Activated CD4-positive, alpha-beta T cell treated with anti-CD3 and anti-CD28 coated beads, Interleukin-2, amount 50 U/mL, for 4 hours (primary cell): ENCODE data around the gene GMPR.

Source experiments
- DNase-seq, 2 experiments: peaks; one replicate each; pipeline ENCODE4 v3.0.0-alpha.2; 2020

Gene GMPR

DNA sequence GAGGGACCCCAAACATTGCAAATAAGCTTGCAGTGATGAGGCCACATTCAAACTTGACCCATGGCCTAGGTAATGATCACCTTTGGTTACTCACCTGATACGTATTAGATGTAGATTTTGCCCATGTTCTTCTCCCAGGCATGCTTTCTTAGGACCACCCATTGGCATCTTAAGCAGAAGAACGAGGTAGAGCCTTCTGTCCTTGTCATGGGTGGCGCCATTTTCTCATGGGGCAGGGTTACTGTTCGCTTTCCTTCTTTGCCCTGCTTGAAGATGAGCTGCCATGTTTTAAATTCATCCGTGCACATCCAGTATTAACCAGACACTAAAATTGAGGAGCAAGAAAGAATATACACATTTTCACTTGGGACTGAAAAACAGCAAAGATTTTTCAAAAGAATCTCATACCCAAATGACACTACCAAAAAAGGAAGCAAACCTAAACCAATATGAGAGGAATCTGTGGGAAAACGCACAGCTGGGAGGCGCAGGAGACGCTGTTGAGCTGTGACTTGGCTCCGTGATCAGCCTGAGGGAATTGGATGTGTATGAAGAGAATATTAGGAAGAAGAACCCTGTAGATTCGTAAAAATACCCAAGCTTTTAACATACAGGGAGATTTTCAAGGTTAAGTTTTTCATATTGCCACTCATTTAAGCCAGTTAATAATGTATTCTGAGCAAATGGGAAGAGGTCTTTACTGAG lies 36.6 kb downstream of the GMPR start:
- no peak for DNase-seq

DNA sequence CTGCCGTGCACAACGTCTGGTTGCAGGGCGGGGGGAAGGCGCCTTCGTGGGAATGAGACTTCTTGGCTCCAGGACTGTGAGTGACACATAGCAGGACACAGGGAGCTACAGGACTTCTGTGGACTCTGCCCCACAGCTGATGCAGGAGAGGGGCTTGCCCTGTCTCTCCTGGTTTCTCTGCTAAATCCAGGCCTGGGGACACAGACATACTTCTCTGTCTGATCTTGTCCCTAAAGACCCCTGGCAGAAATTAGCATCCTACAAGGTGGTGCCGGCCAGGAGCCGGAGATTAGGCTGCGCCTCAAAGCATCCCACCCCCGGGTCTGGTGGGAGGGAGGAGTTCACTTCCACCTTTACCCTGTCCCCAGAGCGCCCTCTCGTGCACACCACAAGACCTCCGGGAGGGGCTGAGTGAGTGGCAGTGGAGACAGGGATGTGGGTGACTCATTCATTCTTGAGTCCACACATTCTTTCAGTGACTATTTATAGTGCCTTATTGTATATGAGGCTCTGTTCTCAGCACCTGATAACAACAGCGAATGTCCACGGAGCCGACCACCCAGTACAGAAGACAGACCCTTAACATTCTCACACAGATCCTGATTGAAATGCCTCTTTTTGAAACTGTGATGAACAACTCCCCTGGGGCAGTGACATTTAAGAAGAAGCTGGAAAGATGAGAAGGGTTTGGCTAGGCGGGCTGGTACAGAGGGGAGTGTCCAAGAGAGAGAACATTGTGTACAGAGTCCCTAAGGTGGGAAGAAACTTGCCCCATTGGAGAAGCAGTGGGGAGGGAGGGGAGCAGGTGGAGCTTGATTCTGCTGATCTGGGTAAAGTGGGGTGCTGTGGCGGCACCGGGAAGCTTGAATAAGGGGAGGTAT lies 39.0 kb downstream of the GMPR start:
- no peak for DNase-seq

- no peak for DNase-seq
Observed at GRCh38 chr6:16278048-16278724, 39.8 kb downstream of the GMPR start.

- no peak for DNase-seq
Observed at GRCh38 chr6:16278750-16279149, 40.4 kb downstream of the GMPR start.

- no peak for DNase-seq
Observed at GRCh38 chr6:16279243-16279642, 40.9 kb downstream of the GMPR start.

DNA sequence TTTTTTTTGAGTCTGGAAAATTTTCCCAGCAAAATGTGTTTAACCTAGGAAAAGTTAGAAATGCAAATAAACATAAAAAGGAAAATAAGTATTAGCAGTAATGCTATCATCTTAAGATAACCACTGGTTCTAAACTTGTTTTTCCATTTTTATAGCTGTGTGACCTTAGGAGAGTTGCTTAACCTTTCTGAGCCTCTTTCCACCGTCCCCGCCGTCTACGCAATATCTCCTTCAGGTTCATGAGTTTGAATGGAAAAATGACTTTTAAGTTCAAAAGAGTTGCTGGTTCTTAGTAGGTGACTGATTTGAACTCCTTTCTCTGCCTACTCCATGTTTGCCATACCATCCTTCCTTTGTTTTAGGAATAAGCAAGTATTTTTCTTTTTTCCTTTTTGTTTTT lies 44.0 kb downstream of the GMPR start:
- DNase-seq, result no peak

DNA sequence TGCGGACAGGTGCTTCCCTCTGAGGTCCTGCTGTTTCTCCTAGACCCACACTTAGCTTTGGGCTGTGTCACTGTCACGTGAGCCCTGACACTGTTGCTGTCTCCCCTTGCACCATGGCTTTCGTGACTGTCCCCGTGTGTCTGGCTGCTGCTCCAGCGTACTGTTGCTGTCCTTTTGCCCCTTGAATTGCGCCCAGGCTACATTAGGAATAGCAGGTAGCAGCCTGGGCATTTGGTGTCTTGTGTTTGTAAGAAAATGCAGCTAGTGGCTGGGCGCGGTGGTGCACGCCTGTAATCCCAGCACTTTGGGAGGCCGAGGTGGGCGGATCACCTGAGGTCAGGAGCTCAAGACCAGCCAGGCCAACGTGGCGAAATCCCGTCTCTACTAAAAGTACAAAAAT lies 46.1 kb downstream of the GMPR start:
- no peak for DNase-seq

- no peak for DNase-seq
Observed at GRCh38 chr6:16285467-16286150, 47.2 kb downstream of the GMPR start.

DNA sequence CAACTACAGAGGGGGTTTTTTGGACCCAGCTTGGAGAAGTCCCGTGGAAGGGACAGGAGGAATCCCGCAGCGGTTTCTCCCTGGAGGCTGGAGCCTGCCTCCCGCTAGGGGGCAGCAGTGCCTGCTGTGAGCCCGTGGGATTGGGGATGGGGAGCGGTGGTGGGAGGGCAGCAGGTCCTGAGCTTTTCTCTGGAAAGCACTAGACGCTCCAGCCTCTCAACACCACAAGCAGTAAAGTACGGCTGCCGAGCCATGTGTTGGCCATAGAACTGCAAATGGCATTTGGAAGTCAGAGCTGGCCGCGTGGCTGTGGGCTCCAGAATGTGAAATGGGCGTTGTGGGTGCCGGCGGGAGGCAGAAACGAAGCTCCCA lies 47.8 kb downstream of the GMPR start:
- DNase-seq, result no peak

GRCh38 chr6:16288163-16288562 lies 49.8 kb downstream of the GMPR start:
- no peak for DNase-seq

DNA sequence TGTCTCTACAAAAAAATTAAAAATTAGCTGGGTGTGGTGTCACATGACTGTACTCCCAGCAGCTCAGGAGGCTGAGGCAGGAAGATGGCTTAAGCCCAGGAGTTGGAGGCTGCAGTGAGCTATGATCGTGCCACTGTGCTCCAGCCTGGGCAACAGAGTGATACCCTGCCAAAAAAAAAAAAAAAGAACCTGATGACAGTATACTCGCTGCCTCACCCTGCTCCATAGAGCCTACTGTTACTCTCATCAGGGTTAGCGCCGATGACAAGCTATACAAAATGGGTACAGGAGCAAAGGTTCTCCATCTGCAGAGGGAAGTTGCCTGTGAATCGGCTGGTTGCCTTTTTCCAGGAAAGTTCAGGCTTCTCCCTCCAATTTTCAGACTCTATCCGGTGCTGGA lies 53.4 kb downstream of the GMPR start:
- no peak for DNase-seq

DNA sequence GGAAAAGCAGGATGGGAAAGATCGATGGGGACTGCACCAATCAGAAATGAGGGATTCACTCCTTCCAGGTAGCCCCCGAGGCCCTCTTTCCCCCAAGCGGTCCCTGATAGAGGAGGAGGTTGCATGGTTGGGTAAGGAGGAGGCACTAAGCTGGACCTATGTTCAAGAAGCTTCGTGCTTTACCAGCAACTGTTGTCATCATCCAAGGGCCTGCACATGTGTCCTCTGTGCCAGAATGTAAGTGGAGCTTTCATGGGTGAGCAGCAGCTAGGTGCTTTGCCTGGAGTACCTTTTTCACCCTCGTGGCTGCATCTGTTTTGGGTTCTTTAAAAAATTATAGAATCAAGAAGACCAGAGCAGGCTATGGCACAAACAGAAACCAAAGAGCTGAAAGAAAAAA lies 54.0 kb downstream of the GMPR start:
- no peak for DNase-seq

- no peak for DNase-seq
Observed at GRCh38 chr6:16292942-16293341, 54.6 kb downstream of the GMPR start.

DNA sequence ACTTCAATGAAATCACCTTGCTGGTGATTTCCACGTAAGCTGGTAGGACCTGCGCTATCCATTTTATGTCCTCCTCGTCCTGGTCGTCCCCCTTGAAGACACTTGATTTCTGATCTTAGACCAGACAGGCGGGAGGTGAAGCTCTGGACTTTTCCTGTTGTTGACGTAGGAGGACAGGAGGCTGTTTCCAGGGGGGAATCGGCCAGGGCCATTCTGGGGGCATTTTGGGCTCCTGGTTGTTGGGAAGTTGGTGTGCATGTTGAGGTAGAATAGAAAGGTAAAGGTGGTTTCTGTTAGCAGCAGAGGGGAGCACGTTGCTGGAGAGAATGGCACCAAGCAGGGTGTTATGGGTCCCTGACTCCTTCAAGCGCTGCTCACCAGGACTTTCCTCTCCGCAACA lies 56.0 kb downstream of the GMPR start:
- DNase-seq, result no peak

DNA sequence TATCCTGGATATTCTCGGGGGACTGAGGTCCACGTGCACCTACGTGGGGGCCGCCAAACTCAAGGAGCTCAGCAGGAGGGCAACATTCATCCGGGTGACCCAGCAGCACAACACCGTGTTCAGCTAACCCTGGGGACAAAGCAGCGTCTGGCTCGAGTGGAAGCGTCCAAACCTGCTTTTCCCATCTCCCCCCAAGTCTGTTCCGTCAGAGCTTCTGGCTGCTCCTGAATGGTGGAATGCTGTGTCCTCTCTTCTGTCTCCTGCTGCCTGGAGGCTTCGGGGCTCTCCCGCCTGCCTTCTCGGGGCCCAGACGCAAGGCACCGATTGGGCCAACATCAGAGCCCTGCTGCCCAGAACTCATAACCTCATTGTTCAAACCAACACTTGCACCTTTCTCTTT lies 56.7 kb downstream of the GMPR start:
- no peak for DNase-seq

DNA sequence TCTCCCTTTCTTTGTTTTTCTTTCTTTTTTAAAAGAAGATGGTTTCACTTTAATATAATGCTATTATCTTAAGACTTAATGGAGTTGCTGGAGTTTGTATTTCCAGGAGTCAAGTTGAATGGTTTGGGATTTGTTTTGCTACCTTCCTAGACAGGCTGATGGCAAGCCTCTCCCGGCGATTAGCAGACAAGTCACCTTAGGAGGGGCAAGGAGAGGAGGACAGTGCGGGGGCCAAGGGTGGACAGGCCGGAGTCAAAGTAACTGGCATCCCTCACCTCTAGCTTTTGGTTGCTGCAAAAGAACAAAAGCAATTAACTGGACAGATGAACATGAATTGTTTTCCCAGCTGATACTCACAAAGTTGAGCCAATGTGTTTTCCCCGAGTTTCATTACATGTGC lies 57.1 kb downstream of the GMPR start:
- DNase-seq, result no peak

DNA sequence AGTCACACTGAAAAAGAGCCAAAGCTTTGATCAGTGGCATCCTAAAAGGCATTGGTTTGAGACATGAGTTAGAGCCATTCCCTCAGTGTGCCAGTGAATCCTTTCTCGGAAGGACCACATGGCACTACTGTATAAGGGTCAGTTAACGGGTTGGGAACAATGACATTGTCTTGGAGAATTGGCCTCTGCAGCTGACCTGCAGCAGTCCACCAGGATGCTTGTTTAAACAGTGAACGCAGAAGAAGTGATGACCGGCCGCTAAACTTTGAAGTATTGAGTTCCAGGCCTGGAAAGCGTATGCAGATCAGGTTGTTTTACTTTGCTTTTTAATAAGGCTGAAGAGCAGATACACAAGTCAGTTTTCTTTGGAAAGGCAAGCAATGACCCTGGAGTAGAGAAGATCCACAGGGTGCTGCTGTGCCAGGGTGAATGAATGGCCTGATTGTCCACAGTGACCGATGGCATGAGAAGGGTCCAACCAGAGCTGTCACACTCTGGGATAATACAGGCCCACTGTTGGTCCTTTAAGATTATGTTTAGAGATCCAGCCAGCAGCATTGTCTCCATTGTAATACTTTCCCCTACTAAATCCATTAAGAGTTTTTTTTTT lies 57.8 kb downstream of the GMPR start:
- DNase-seq, result no peak

DNA sequence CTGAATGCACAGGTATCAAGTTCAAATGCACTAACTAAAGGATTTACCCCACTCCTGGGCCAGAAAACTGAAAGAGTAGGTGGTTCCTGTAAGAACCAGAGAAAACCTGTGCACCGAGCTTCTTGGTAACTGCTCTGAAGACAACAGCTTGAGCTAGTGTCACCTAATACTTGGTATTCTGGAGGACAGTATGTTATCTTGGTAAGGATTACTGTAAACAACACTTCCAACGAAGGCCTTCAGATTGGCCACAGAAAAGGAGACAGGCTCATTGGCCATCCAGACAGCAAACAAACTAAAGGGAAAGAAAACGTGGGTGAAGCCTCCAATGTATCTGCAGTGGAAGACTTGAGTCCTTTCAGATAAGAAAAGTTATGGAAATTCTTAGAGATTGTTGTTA lies 61.5 kb downstream of the GMPR start:
- no peak for DNase-seq

DNA sequence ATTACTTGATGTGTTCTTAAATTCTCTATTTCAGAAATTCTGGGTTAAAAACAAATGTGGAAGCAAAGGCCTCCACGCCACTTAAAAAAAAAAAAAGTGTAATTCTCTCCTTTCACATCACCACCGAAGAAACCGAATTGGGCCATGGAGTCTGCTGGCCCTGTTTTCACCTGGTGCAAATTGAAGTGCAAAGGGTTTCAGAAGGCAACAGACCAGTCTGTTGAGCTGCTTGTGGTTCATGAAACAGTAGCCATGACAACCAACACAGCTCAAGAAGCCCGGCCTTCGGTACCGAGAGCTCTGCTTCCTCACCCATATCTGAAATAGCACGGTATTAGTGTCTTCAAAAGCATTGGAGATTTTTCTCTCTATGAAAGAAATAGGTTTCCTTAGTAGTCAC lies 63.1 kb downstream of the GMPR start:
- DNase-seq, result no peak

DNA sequence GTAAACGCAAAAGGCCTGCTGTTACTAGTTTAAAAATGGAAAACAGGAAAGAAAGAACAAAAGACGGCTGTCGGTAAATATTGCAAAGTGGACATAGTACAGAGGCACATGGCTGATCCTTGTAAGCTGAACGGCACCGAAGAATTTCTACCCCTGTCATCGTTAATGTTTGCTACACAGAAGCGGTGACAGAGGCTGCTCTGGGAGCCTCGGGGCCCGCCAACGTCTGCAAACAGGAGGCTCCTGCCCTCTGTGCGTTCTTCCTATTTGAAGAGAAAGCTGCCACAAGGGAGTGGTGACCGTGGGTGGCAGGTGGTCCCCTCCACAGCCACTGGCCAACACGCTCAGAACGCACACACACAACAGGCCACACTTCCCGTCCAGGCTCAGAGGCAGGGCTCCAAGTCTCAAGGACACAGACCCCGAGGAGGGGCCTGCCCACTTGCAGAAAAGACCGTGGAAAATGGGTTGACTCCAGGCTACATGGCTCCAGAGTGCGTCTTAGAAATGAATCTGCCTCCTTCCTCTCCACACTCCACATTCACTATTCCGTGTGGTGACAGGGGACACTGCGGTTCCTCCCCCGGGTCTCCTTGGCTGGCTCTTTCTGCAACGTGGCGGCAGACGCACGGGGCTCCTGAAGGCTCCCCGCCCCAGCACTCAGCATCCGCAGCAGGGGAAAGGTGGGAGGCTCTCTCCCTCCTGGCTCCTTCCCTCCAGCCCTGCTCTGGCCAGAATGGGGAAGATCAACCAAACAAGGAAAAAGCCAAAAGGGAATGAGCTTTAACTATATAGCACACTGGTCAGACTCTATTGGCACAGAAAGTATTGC lies 64.5 kb downstream of the GMPR start:
- no peak for DNase-seq

GRCh38 chr6:16305246-16305725 lies 66.9 kb downstream of the GMPR start:
- no peak for DNase-seq

- DNase-seq, result no peak
Observed at GRCh38 chr6:16305788-16306187, 67.4 kb downstream of the GMPR start.
